HepG2 (cell line): Measurements from ENCODE around the gene PNPLA2. TPM values are rescaled to one million over a fixed set of nuclear protein-coding genes. Genes with fewer than 3 reads are reported as not detected.

ENCODE experiments used
- HMGXB4 ChIP-seq, 2 experiments: sonication (generic) in 1 of 2; formaldehyde crosslinking in 1 of 2; IDR thresholded peaks; 2 replicates each; pipeline versions ENCODE4 v1.4.0 to v1.6.1; 2018 to 2020; ENCODE audit warnings: missing genetic modification reagents in 2 of 2, borderline replicate concordance in 1 of 2, low read depth in 1 of 2, mild to moderate bottlenecking in 1 of 2, missing biosample characterization in 1 of 2
- MAFK ChIP-seq, 2 experiments: IDR thresholded peaks in 1 of 2; conservative IDR thresholded peaks in 1 of 2; 2 replicates each; pipeline ENCODE4 v1.6.1; 2011; ENCODE audit warnings: improper control_type of control experiment in 2 of 2, low read length in 2 of 2
- MBD4 ChIP-seq: IDR thresholded peaks from 2 replicates; pipeline ENCODE4 v1.6.1; 2012; ENCODE audit warnings: low read length, inconsistent platforms, borderline replicate concordance
- NR2F2 ChIP-seq: IDR thresholded peaks from 2 replicates; pipeline ENCODE4 v1.6.1; 2012; ENCODE audit warnings: low read depth, inconsistent platforms, borderline replicate concordance
- REL ChIP-seq: sonication (generic); formaldehyde crosslinking; conservative IDR thresholded peaks from 2 replicates; pipeline ENCODE4 v1.8.0; 2022; ENCODE audit warnings: mild to moderate bottlenecking, missing genetic modification reagents, moderate library complexity
- TFE3 ChIP-seq: IDR thresholded peaks from 2 replicates; pipeline ENCODE4 v1.6.1; 2016
- TOE1 ChIP-seq: sonication (generic); formaldehyde crosslinking; IDR thresholded peaks from 2 replicates; pipeline ENCODE4 v1.4.0; 2020; ENCODE audit warnings: mild to moderate bottlenecking, missing genetic modification reagents
- ZBTB7A ChIP-seq: sonication (generic); formaldehyde crosslinking; IDR thresholded peaks from 2 replicates; pipeline ENCODE4 v1.8.0; 2022; ENCODE audit warnings: mild to moderate bottlenecking, missing genetic modification reagents
- ZNF17 ChIP-seq: sonication (generic); formaldehyde crosslinking; IDR thresholded peaks from 2 replicates; pipeline ENCODE4 v1.5.0; 2020; ENCODE audit warnings: mild to moderate bottlenecking, missing genetic modification reagents
- ZNF549 ChIP-seq: sonication (generic); formaldehyde crosslinking; IDR thresholded peaks from 2 replicates; pipeline ENCODE4 v1.5.0; 2020; ENCODE audit warnings: missing genetic modification reagents
- ZNF800 ChIP-seq: sonication (generic); formaldehyde crosslinking; IDR thresholded peaks from 2 replicates; pipeline ENCODE4 v1.4.0; 2020; ENCODE audit warnings: missing genetic modification reagents
- ZSCAN20 ChIP-seq: sonication (generic); formaldehyde crosslinking; IDR thresholded peaks from 2 replicates; pipeline ENCODE4 v1.4.0; 2020; ENCODE audit warnings: missing genetic modification reagents, mild to moderate bottlenecking, borderline replicate concordance
- polyA plus RNA-seq, 8 experiments: library from polyadenylated mRNA; depleted of rRNA in 3 of 8; stranded (reverse) in 7 of 8; unstranded in 1 of 8; fragments of >200 nt; fragmentation: Illumina TruSeq in 4 of 8; extraction: Trizol in 4 of 8; gene quantifications; 2 replicates each; pipeline versions ENCODE4 v1.2.1 to v1.2.3, GENCODE V29; 2011 to 2016; ENCODE audit warnings: low read depth in 4 of 8, missing spikeins in 1 of 8, mixed read lengths in 1 of 8; ENCODE audit not compliant: insufficient read depth in 1 of 8
- total RNA-seq, 5 experiments: library from RNA; depleted of rRNA; stranded (reverse); fragments of >200 nt; fragmentation: Illumina TruSeq; extraction: Trizol; gene quantifications; 2 replicates each; pipeline ENCODE4 v1.2.3, GENCODE V29; 2016; ENCODE audit warnings: low read depth in 1 of 5
- TF ChIP-seq, protein P1 (sequence below): sonication (generic); formaldehyde crosslinking; IDR thresholded peaks from 2 replicates; pipeline ENCODE4 v1.4.0; 2020; ENCODE audit warnings: missing genetic modification reagents
- TF ChIP-seq, protein P2 (sequence below): sonication (generic); formaldehyde crosslinking; IDR thresholded peaks from 2 replicates; pipeline ENCODE4 v1.4.0; 2020; ENCODE audit warnings: mild to moderate bottlenecking, missing genetic modification reagents

Gene PNPLA2
- total and polyA plus RNA-seq, 2 of the 13 experiments (the other 11 are each of a cell fraction or from before 2014, with no cell fraction given), result 10.5 to 43.2 TPM

DNA sequence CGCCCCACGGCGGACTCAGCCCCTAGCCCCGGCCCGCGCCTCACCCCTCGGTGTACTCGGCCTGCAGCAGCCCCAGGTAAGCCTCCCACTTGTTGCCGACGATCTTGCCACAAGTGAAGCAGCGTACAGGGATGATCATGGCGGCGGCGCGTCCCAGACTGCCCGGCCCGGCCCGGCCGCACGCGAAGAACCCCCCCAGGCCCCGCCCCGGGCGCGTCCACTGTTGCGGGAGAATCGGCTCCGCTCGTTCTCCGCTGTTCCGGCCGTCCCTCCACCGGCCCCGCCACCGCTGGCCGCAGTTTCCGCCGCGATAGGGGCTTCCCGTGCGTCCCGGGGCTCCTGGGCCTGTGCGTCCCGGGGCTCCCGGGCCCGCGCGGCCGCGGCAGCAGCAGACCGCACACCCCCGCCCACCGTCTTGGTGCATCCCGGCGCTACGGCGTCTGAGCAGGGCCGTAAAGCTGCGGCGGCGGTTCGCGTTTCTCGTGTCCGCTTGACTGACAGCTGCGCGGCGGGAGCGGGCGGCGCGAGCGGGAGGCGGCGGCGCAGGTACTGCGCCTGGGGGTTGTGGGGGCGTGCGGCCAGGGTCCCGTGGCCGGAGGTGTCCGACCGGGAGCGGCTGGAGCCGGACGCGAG is 23.8 kb downstream of the PNPLA2 start, which contains the start of the genes POLR2L and TSPAN4 (continued):
- TF ChIP-seq ZNF800 (CRISPR knock-in tag), result no peak
- no peak for TF ChIP-seq MBD4
- no peak; the same call in 1 of the 2 replicates for TF ChIP-seq NR2F2
- no peak for TF ChIP-seq TFE3 (CRISPR knock-in tag)
- TF ChIP-seq, protein P1, sequence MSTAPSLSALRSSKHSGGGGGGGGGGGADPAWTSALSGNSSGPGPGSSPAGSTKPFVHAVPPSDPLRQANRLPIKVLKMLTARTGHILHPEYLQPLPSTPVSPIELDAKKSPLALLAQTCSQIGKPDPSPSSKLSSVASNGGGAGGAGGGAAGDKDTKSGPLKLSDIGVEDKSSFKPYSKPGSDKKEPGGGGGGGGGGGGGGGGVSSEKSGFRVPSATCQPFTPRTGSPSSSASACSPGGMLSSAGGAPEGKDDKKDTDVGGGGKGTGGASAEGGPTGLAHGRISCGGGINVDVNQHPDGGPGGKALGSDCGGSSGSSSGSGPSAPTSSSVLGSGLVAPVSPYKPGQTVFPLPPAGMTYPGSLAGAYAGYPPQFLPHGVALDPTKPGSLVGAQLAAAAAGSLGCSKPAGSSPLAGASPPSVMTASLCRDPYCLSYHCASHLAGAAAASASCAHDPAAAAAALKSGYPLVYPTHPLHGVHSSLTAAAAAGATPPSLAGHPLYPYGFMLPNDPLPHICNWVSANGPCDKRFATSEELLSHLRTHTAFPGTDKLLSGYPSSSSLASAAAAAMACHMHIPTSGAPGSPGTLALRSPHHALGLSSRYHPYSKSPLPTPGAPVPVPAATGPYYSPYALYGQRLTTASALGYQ (CRISPR knock-in tag), result no peak
- TF ChIP-seq MAFK (conservative IDR thresholded peaks at IDR 0.05 in 1 of 2, IDR thresholded peaks at IDR 0.05 in 1 of 2; ENCODE audit: low read length in 2 of 2), result no peak
- TF ChIP-seq TOE1 (CRISPR knock-in tag), result no peak
- TF ChIP-seq HMGXB4 (CRISPR knock-in tag; IDR thresholded peaks at IDR 0.05; ENCODE audit: borderline replicate concordance in 1 of 2, low read depth in 1 of 2), result peak; percentile 53 to 67
- TF ChIP-seq ZBTB7A (CRISPR knock-in tag), result no peak; the same call in 1 of the 2 replicates
- peak; percentile 67; the same call in 1 of the 2 replicates for TF ChIP-seq REL (CRISPR knock-in tag)
- no peak for TF ChIP-seq ZSCAN20 (CRISPR knock-in tag)
- no peak for TF ChIP-seq ZNF549 (CRISPR knock-in tag)
- no peak for TF ChIP-seq ZNF17
- TF ChIP-seq, protein P2, sequence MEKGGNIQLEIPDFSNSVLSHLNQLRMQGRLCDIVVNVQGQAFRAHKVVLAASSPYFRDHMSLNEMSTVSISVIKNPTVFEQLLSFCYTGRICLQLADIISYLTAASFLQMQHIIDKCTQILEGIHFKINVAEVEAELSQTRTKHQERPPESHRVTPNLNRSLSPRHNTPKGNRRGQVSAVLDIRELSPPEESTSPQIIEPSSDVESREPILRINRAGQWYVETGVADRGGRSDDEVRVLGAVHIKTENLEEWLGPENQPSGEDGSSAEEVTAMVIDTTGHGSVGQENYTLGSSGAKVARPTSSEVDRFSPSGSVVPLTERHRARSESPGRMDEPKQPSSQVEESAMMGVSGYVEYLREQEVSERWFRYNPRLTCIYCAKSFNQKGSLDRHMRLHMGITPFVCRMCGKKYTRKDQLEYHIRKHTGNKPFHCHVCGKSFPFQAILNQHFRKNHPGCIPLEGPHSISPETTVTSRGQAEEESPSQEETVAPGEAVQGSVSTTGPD (CRISPR knock-in tag), result no peak
